Activated naive CD4-positive, alpha-beta T cell treated with anti-CD3 and anti-CD28 coated beads, Interleukin-2, amount 10 ng/mL, durations not matched to agents 7 days and 5 days (primary cell): ENCODE data around the gene ADAMTS2.
"Not testable (repeated sequence)": the region's sequence is repeated elsewhere in the genome, so short reads cannot be mapped to it uniquely, and the experiment has no call there.

Experiments used
- CTCF ChIA-PET: fragments of 350-600 bp; sonication (Branson Sonifier 250); formaldehyde crosslinking; loops from one replicate; lab custom pipeline; 2021; ENCODE audit warnings: antibody characterized with exemption; lab: Charles Lee
- DNase-seq: peaks from one replicate; pipeline ENCODE4 v3.0.0-alpha.2; 2020
- H3K27ac Mint-ChIP-seq: one replicate; pipeline ENCODE4 v1.8.0; 2021; ENCODE audit warnings: mild to moderate bottlenecking, moderate library complexity, mixed read lengths
- H3K27me3 Mint-ChIP-seq: one replicate; pipeline ENCODE4 v1.8.0; 2021; ENCODE audit warnings: mild to moderate bottlenecking, mixed read lengths
- H3K36me3 Mint-ChIP-seq: one replicate; pipeline ENCODE4 v1.8.0; 2021; ENCODE audit warnings: mixed read lengths
- H3K4me1 Mint-ChIP-seq: one replicate; pipeline ENCODE4 v1.8.0; 2021; ENCODE audit warnings: mixed read lengths
- H3K4me3 Mint-ChIP-seq: one replicate; pipeline ENCODE4 v1.8.0; 2021; ENCODE audit warnings: mild to moderate bottlenecking, moderate library complexity, mixed read lengths
- H3K9me3 Mint-ChIP-seq: one replicate; pipeline ENCODE4 v1.8.0; 2021; ENCODE audit warnings: mixed read lengths

ADAMTS2 gene

GRCh38 chr5:179219661-179220620 lies 125.3 kb downstream of the ADAMTS2 start:
- DNase-seq: no peak
- CTCF ChIA-PET: no interaction called here
- no peaks in the 10 kb centered on the region for H3K27me3 Mint-ChIP-seq
- peaks cover 16% of the 10 kb centered on the region for H3K9me3 Mint-ChIP-seq
- no peak overlapping the region for H3K27ac Mint-ChIP-seq
- no peaks in the 10 kb centered on the region for H3K4me1 Mint-ChIP-seq
- H3K4me3 Mint-ChIP-seq: no peak overlapping the region
- H3K36me3 Mint-ChIP-seq: no peaks in the 10 kb centered on the region

- CTCF ChIA-PET: no interaction called here
- H3K27ac Mint-ChIP-seq: no peak overlapping the region
- H3K4me3 Mint-ChIP-seq: no peak overlapping the region
- H3K4me1 Mint-ChIP-seq: no peaks in the 10 kb centered on the region
- H3K27me3 Mint-ChIP-seq: no peaks in the 10 kb centered on the region
- no peak for DNase-seq
- peaks cover 11% of the 10 kb centered on the region for H3K9me3 Mint-ChIP-seq
- H3K36me3 Mint-ChIP-seq: no peaks in the 10 kb centered on the region
Measured at GRCh38 chr5:179218943-179219330, 126.3 kb downstream of the ADAMTS2 start.

- no peak for DNase-seq
- no peaks in the 10 kb centered on the region for H3K36me3 Mint-ChIP-seq
- H3K9me3 Mint-ChIP-seq: peaks cover 4% of the 10 kb centered on the region
- no peaks in the 10 kb centered on the region for H3K4me1 Mint-ChIP-seq
- CTCF ChIA-PET: interaction anchor here (0.8 kb wide), 1 partner anchor 52 kb away, joined by 3 read pairs; no protein-coding TSS in a partner anchor
- no peaks in the 10 kb centered on the region for H3K27me3 Mint-ChIP-seq
- no peak overlapping the region for H3K27ac Mint-ChIP-seq
- no peak overlapping the region for H3K4me3 Mint-ChIP-seq
Measured at GRCh38 chr5:179217956-179218942, 127.0 kb downstream of the ADAMTS2 start.

- Mint-ChIP-seq H3K4me3 (no peak overlapping the region), H3K9me3 (no peaks in the 10 kb centered on the region), H3K36me3 (no peaks in the 10 kb centered on the region), H3K27ac (no peak overlapping the region), H3K27me3 (no peaks in the 10 kb centered on the region), H3K4me1 (no peaks in the 10 kb centered on the region)
- CTCF ChIA-PET: interaction anchor here (0.8 kb wide), 1 partner anchor 53 kb away, joined by 3 read pairs; no protein-coding TSS in a partner anchor
- no peak for DNase-seq
Measured at GRCh38 chr5:179217356-179217755, 127.9 kb downstream of the ADAMTS2 start.

GRCh38 chr5:179216381-179216780 lies 128.9 kb downstream of the ADAMTS2 start:
- H3K27ac Mint-ChIP-seq, H3K36me3 Mint-ChIP-seq, DNase-seq, H3K27me3 Mint-ChIP-seq, H3K9me3 Mint-ChIP-seq, H3K4me3 Mint-ChIP-seq, H3K4me1 Mint-ChIP-seq, CTCF ChIA-PET: not testable (repeated sequence)

- Mint-ChIP-seq H3K9me3 (no peaks in the 10 kb centered on the region), H3K4me3 (no peak overlapping the region), H3K27ac (no peak overlapping the region), H3K27me3 (no peaks in the 10 kb centered on the region), H3K36me3 (no peaks in the 10 kb centered on the region), H3K4me1 (no peaks in the 10 kb centered on the region)
- CTCF ChIA-PET: no interaction called here
- no peak for DNase-seq
Measured at GRCh38 chr5:179215576-179215975, 129.7 kb downstream of the ADAMTS2 start.

- Mint-ChIP-seq H3K4me1 (no peaks in the 10 kb centered on the region), H3K4me3 (no peak overlapping the region), H3K9me3 (no peaks in the 10 kb centered on the region), H3K27me3 (no peaks in the 10 kb centered on the region), H3K27ac (no peak overlapping the region), H3K36me3 (no peaks in the 10 kb centered on the region)
- CTCF ChIA-PET: no interaction called here
- DNase-seq: no peak
Measured at GRCh38 chr5:179214678-179215077, 130.6 kb downstream of the ADAMTS2 start.

GRCh38 chr5:179212870-179213269 lies 132.4 kb downstream of the ADAMTS2 start:
- Mint-ChIP-seq H3K9me3 (no peaks in the 10 kb centered on the region), H3K4me3 (no peak overlapping the region), H3K27ac (no peak overlapping the region), H3K36me3 (no peaks in the 10 kb centered on the region), H3K4me1 (no peaks in the 10 kb centered on the region), H3K27me3 (no peaks in the 10 kb centered on the region)
- CTCF ChIA-PET: interaction anchor here (0.7 kb wide), 1 partner anchor 284 kb away, joined by 3 read pairs; no protein-coding TSS in a partner anchor
- no peak for DNase-seq

- no peaks in the 10 kb centered on the region for H3K9me3 Mint-ChIP-seq
- H3K27me3 Mint-ChIP-seq: no peaks in the 10 kb centered on the region
- CTCF ChIA-PET: no interaction called here
- no peak for DNase-seq
- H3K27ac Mint-ChIP-seq: no peak overlapping the region
- H3K4me1 Mint-ChIP-seq: no peaks in the 10 kb centered on the region
- H3K4me3 Mint-ChIP-seq: no peak overlapping the region
- H3K36me3 Mint-ChIP-seq: no peaks in the 10 kb centered on the region
Measured at GRCh38 chr5:179211631-179212030, 133.6 kb downstream of the ADAMTS2 start.

GRCh38 chr5:179211068-179211467 lies 134.2 kb downstream of the ADAMTS2 start:
- H3K27ac Mint-ChIP-seq: no peak overlapping the region
- H3K9me3 Mint-ChIP-seq: no peaks in the 10 kb centered on the region
- no peak overlapping the region for H3K4me3 Mint-ChIP-seq
- no peaks in the 10 kb centered on the region for H3K4me1 Mint-ChIP-seq
- CTCF ChIA-PET: no interaction called here
- no peak for DNase-seq
- no peaks in the 10 kb centered on the region for H3K27me3 Mint-ChIP-seq
- H3K36me3 Mint-ChIP-seq: no peaks in the 10 kb centered on the region

- no peak overlapping the region for H3K27ac Mint-ChIP-seq
- no peaks in the 10 kb centered on the region for H3K27me3 Mint-ChIP-seq
- no peak overlapping the region for H3K4me3 Mint-ChIP-seq
- no peaks in the 10 kb centered on the region for H3K4me1 Mint-ChIP-seq
- CTCF ChIA-PET: no interaction called here
- DNase-seq: no peak
- no peaks in the 10 kb centered on the region for H3K9me3 Mint-ChIP-seq
- H3K36me3 Mint-ChIP-seq: no peaks in the 10 kb centered on the region
Measured at GRCh38 chr5:179210478-179210877, 134.8 kb downstream of the ADAMTS2 start.

GRCh38 chr5:179209359-179210150 lies 135.7 kb downstream of the ADAMTS2 start:
- Mint-ChIP-seq H3K36me3 (no peaks in the 10 kb centered on the region), H3K27me3 (no peaks in the 10 kb centered on the region), H3K4me3 (no peak overlapping the region), H3K9me3 (no peaks in the 10 kb centered on the region), H3K27ac (no peak overlapping the region), H3K4me1 (no peaks in the 10 kb centered on the region)
- CTCF ChIA-PET: interaction anchor here (1.0 kb wide), 1 partner anchor 114 kb away, joined by 3 read pairs; no protein-coding TSS in a partner anchor
- no peak for DNase-seq

GRCh38 chr5:179208706-179209358 lies 136.4 kb downstream of the ADAMTS2 start:
- Mint-ChIP-seq H3K36me3 (no peaks in the 10 kb centered on the region), H3K4me3 (no peak overlapping the region), H3K9me3 (no peaks in the 10 kb centered on the region), H3K27ac (no peak overlapping the region), H3K4me1 (no peaks in the 10 kb centered on the region), H3K27me3 (no peaks in the 10 kb centered on the region)
- CTCF ChIA-PET: interaction anchor here (1.0 kb wide), 1 partner anchor 113 kb away, joined by 3 read pairs; no protein-coding TSS in a partner anchor
- DNase-seq: no peak
